Caco-2 (cell line): ENCODE results near the gene C11orf91. TPM values are rescaled to one million over a fixed set of nuclear protein-coding genes. Genes with fewer than 3 reads are reported as not detected.

Source experiments
- BruUV-seq: library from RNA; stranded (reverse); fragments of 400-500 nt; replicated peaks from 2 replicates; lab custom pipeline; 2021; lab: Mats Ljungman, UMichigan
- CTCF ChIA-PET: fragments of 300-600 bp; sonication (Branson Sonifier 250); formaldehyde crosslinking; loops from one replicate; lab custom pipeline; 2022; ENCODE audit warnings: antibody characterized with exemption; lab: Charles Lee
- POLR2A ChIA-PET: fragments of 300-600 bp; sonication (Branson Sonifier 250); formaldehyde crosslinking; loops from one replicate; lab custom pipeline; 2022; ENCODE audit warnings: antibody characterized with exemption; lab: Charles Lee
- DNase-seq, 2 experiments: peaks; one replicate each; pipeline versions ENCODE4 v3.0.0 to v3.0.0-alpha.2; 2020 to 2022
- H3K27me3 ChIP-seq: replicated peaks from 2 replicates; pipeline ENCODE4 v1.6.0; 2011; ENCODE audit warnings: low read length; ENCODE audit not compliant: control insufficient read depth, insufficient read depth
- H3K36me3 ChIP-seq: 2 replicates; pipeline ENCODE4 v1.5.1; 2011; ENCODE audit warnings: low read length; ENCODE audit not compliant: control insufficient read depth, insufficient read depth
- H3K4me1 ChIP-seq: fragments of 250-450 bp; sonication (Bioruptor Pico); 2 replicates; pipeline ENCODE4 v1.5.1; 2020; ENCODE audit warnings: mild to moderate bottlenecking
- H3K4me3 ChIP-seq: 2 replicates; pipeline ENCODE4 v1.5.1; 2011; ENCODE audit warnings: low read depth, mild to moderate bottlenecking, control low read depth, low read length
- H3K9me3 ChIP-seq: fragments of 250-450 bp; sonication (Bioruptor Pico); 2 replicates; pipeline ENCODE4 v1.5.1; 2020; ENCODE audit warnings: mild to moderate bottlenecking, moderate library complexity
- H3K27ac Mint-ChIP-seq: one replicate; pipeline ENCODE4 v1.8.0; 2022; ENCODE audit warnings: mixed read lengths; ENCODE audit not compliant: unreplicated experiment
- H3K27me3 Mint-ChIP-seq: one replicate; pipeline ENCODE4 v1.8.0; 2022; ENCODE audit warnings: mixed read lengths; ENCODE audit not compliant: insufficient read depth, unreplicated experiment
- H3K36me3 Mint-ChIP-seq: one replicate; pipeline ENCODE4 v1.8.0; 2022; ENCODE audit warnings: mild to moderate bottlenecking, mixed read lengths; ENCODE audit not compliant: insufficient read depth, unreplicated experiment
- H3K4me1 Mint-ChIP-seq: one replicate; pipeline ENCODE4 v1.8.0; 2022; ENCODE audit warnings: low read depth, mixed read lengths; ENCODE audit not compliant: unreplicated experiment
- H3K4me3 Mint-ChIP-seq: one replicate; pipeline ENCODE4 v1.8.0; 2022; ENCODE audit warnings: mild to moderate bottlenecking, moderate library complexity, mixed read lengths; ENCODE audit not compliant: unreplicated experiment
- H3K9me3 Mint-ChIP-seq: one replicate; pipeline ENCODE4 v1.8.0; 2022; ENCODE audit warnings: mixed read lengths; ENCODE audit not compliant: unreplicated experiment
- intact Hi-C: fragments of 100-400 bp; cut with micrococcal nuclease; formaldehyde crosslinking; loops from one replicate; pipeline ENCODE4 v1.10.0; 2022; ENCODE audit not compliant: unreplicated experiment
- total RNA-seq: library from RNA; stranded (reverse); gene quantifications from 2 replicates; pipeline ENCODE4 v1.2.3, GENCODE V29; 2022
- TF ChIP-seq, protein P1 (sequence below), 2 experiments: fragments of 200-600 bp in 1 of 2; IDR thresholded peaks; 1 replicate in 1 of 2; 2 replicates in 1 of 2; pipeline versions ENCODE4 v1.5.1 to v1.8.0; 2011 to 2022; ENCODE audit warnings: antibody characterized with exemption in 1 of 2, control low read depth in 1 of 2, inconsistent platforms in 1 of 2, low read depth in 1 of 2, low read length in 1 of 2, mild to moderate bottlenecking in 1 of 2, moderate library complexity in 1 of 2; ENCODE audit not compliant: insufficient read depth in 1 of 2, severe bottlenecking in 1 of 2, unreplicated experiment in 1 of 2

The C11orf91 gene
- total RNA-seq, 1 experiment from 2014 or later = not detected

DNA sequence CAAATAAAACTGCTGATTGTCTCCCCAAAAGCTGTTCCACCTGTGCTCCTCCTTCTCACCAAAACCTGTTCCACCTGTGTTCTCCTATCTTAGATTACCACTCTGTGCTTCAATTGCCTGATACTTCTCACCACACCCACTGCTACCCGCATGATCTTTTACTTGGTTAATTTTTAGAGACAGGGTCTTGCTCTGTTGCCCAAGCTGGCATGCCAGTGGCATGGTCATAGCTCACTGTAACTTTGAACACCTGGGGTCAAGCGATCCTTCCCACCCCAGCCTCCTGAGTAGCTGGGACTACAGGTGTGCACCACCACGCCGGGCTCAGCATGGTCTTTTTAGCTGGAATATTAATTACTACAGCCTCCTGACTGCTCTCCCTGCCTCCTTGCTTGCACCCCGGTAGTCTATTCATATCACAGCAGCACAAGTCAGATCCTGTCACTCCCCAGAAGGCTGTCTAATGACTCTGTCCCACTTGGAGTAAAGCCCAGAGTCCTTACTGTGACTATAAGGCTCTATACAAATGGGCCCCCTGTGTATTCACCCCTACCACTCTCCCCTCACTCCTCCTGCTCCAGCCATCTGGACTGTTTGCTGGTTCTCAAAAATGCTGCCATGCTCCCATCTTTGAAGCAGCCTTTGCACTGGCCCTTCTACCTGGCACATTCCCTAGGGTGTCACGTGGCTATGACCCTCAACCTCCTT lies 3.5 kb downstream of the C11orf91 start:
- BruUV-seq = no TSS peak
- DNase-seq = no peak
- Histone ChIP-seq H3K9me3 (no peaks in the 10 kb centered on the region), H3K4me1 (peaks cover 15% of the 10 kb centered on the region), H3K36me3 (no peaks in the 10 kb centered on the region), H3K27me3 (no peaks in the 10 kb centered on the region), H3K4me3 (no peak overlapping the region)
- intact Hi-C loops = no loop called here
- CTCF ChIA-PET = no interaction called here
- peaks cover 2% of the 10 kb centered on the region for H3K27me3 Mint-ChIP-seq
- H3K4me3 Mint-ChIP-seq = no peak overlapping the region
- H3K9me3 Mint-ChIP-seq = no peaks in the 10 kb centered on the region
- peaks cover 6% of the 10 kb centered on the region for H3K36me3 Mint-ChIP-seq
- H3K4me1 Mint-ChIP-seq = peaks cover 18% of the 10 kb centered on the region
- POLR2A ChIA-PET = no interaction called here
- H3K27ac Mint-ChIP-seq = no peak overlapping the region
- TF ChIP-seq, protein P1, sequence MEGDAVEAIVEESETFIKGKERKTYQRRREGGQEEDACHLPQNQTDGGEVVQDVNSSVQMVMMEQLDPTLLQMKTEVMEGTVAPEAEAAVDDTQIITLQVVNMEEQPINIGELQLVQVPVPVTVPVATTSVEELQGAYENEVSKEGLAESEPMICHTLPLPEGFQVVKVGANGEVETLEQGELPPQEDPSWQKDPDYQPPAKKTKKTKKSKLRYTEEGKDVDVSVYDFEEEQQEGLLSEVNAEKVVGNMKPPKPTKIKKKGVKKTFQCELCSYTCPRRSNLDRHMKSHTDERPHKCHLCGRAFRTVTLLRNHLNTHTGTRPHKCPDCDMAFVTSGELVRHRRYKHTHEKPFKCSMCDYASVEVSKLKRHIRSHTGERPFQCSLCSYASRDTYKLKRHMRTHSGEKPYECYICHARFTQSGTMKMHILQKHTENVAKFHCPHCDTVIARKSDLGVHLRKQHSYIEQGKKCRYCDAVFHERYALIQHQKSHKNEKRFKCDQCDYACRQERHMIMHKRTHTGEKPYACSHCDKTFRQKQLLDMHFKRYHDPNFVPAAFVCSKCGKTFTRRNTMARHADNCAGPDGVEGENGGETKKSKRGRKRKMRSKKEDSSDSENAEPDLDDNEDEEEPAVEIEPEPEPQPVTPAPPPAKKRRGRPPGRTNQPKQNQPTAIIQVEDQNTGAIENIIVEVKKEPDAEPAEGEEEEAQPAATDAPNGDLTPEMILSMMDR (IDR thresholded peaks at IDR 0.05; ENCODE audit: insufficient read depth in 1 of 2, low read depth in 1 of 2, low read length in 1 of 2, severe bottlenecking in 1 of 2, unreplicated experiment in 1 of 2) = no peak

DNA sequence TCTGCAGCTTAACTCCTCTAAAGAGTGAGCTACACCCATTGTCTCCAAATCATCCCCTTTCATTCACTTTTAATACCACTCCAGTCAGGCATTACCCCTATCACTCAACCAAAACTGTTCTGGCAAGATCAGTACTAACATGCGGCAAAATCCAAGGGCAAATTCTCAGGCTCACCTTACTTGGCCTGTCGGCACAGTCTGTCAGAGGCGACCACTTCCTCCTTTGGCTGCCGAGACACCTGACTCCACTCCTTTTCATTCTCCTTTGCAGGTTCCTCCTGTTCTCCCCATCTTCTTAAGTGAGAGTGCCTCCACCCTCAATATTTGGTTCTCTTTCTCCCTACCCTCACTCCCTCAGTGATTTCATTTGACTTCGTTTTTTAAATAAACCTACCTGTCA lies 4.2 kb downstream of the C11orf91 start:
- no peak for DNase-seq
- Mint-ChIP-seq H3K4me1 (peaks cover 13% of the 10 kb centered on the region), H3K9me3 (no peaks in the 10 kb centered on the region), H3K36me3 (peaks cover 6% of the 10 kb centered on the region), H3K4me3 (no peak overlapping the region), H3K27me3 (peaks cover 2% of the 10 kb centered on the region), H3K27ac (no peak overlapping the region)
- Histone ChIP-seq H3K27me3 (no peaks in the 10 kb centered on the region), H3K4me1 (peaks cover 16% of the 10 kb centered on the region), H3K9me3 (no peaks in the 10 kb centered on the region), H3K36me3 (no peaks in the 10 kb centered on the region), H3K4me3 (no peak overlapping the region)
- TF ChIP-seq, protein P1 (IDR thresholded peaks at IDR 0.05; ENCODE audit: insufficient read depth in 1 of 2, low read depth in 1 of 2, low read length in 1 of 2, severe bottlenecking in 1 of 2, unreplicated experiment in 1 of 2) = no peak
- ChIA-PET CTCF (no interaction called here), POLR2A (no interaction called here)
- no TSS peak for BruUV-seq
- intact Hi-C loops = no loop called here

DNA sequence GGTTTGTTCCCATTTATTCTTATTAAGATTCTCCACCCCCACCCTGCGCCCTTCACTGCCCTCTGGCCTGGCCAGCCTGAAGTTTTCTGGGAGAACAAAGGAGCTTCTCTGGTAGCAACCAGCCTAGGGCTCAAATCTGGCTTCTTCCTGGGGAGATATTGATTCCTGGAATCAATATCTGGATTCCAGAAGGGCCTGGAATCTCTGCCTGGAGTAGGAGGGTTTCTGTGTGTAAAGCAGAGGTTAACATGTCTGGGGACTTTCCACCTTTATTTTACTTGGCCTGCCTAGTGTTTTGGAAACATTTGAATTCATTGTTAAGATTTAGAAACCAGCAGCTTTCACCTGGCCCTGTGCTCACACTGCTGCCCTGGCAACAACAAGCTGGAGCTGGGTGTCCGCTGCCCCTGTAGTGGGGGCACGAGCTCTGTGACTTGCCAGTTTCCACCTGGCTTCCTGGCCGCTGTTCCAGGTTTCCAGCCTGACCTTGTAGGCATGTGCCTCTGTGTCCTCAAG lies 5.5 kb downstream of the C11orf91 start:
- POLR2A ChIA-PET = no interaction called here
- H3K27ac Mint-ChIP-seq = no peak overlapping the region
- H3K36me3 Mint-ChIP-seq = no peaks in the 10 kb centered on the region

More for the DNA sequence above, 5.5 kb downstream of the C11orf91 start:
- Histone ChIP-seq H3K27me3 (no peaks in the 10 kb centered on the region), H3K4me1 (peaks cover 21% of the 10 kb centered on the region), H3K9me3 (no peaks in the 10 kb centered on the region), H3K36me3 (no peaks in the 10 kb centered on the region), H3K4me3 (no peak overlapping the region)
- intact Hi-C loops = no loop called here
- Mint-ChIP-seq H3K27me3 (peaks cover 2% of the 10 kb centered on the region), H3K4me1 (peaks cover 14% of the 10 kb centered on the region), H3K9me3 (no peaks in the 10 kb centered on the region), H3K4me3 (no peak overlapping the region)
- CTCF ChIA-PET = no interaction called here
- DNase-seq = no peak
- TF ChIP-seq, protein P1 (IDR thresholded peaks at IDR 0.05; ENCODE audit: insufficient read depth in 1 of 2, low read depth in 1 of 2, low read length in 1 of 2, severe bottlenecking in 1 of 2, unreplicated experiment in 1 of 2) = no peak
- BruUV-seq = no TSS peak
